D721Med (cell line): Measurements from ENCODE around the gene MBD4.
"Not testable (repeated sequence)": the region's sequence is repeated elsewhere in the genome, so short reads cannot be mapped to it uniquely, and the experiment has no call there.

Experiments used
- DNase-seq: peaks from one replicate; pipeline ENCODE4 v3.0.0; 2011; ENCODE audit warnings: low spot score; ENCODE audit not compliant: insufficient read length
- FAIRE-seq: peaks from 2 replicates; lab custom pipeline; 2011; peaks lifted over from hg19 to GRCh38; lab: Jason Lieb, UNC
- TF ChIP-seq, protein P1 (sequence below): IDR thresholded peaks from 2 replicates; pipeline ENCODE4 v1.5.1; 2012; ENCODE audit warnings: mild to moderate bottlenecking, control low read depth; ENCODE audit not compliant: insufficient read depth; ENCODE audit errors: missing control alignments

The MBD4 gene

DNA sequence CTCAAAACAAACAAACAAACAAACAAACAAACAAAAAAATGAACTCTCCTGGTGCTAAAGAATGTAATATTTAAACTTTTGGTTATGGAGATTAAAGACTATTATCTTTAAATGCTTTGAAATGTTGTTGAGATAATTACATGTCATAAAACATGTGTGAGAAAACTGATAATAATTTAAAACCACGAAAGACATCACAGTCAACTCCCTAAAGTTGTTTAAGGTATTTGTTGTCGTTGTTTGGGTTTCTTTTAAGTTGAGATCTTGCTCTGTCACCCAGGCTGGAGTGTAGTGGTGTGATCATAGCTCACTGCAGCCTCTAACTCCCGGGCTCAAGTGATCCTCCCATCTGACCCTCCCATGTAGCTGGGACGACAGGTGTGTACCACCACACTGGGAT lies 23.3 kb downstream of the MBD4 start:
- DNase-seq (no peak), FAIRE-seq (no peak)
- TF ChIP-seq, protein P1, sequence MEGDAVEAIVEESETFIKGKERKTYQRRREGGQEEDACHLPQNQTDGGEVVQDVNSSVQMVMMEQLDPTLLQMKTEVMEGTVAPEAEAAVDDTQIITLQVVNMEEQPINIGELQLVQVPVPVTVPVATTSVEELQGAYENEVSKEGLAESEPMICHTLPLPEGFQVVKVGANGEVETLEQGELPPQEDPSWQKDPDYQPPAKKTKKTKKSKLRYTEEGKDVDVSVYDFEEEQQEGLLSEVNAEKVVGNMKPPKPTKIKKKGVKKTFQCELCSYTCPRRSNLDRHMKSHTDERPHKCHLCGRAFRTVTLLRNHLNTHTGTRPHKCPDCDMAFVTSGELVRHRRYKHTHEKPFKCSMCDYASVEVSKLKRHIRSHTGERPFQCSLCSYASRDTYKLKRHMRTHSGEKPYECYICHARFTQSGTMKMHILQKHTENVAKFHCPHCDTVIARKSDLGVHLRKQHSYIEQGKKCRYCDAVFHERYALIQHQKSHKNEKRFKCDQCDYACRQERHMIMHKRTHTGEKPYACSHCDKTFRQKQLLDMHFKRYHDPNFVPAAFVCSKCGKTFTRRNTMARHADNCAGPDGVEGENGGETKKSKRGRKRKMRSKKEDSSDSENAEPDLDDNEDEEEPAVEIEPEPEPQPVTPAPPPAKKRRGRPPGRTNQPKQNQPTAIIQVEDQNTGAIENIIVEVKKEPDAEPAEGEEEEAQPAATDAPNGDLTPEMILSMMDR: no peak

DNA sequence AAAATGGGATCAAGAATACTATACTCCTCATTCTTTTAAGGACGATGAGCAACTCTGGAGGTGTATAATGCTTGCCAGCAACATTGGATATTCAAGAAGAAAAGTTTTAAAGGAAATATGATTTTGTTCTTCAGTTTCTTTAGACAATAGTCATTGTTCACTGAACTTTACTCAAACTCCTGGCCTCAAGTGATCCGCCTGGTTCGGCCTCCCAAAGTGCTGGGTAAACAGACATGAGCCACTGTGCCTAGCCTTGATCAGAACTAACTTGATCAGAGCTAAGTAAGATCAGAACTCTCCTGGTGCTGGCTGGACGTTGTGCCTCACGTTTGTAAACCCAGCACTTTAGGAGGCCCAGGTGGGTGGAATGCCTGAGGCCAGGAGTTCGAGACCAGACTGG lies 23.9 kb downstream of the MBD4 start:
- DNase-seq: no peak
- no peak for FAIRE-seq
- TF ChIP-seq, protein P1: no peak

DNA sequence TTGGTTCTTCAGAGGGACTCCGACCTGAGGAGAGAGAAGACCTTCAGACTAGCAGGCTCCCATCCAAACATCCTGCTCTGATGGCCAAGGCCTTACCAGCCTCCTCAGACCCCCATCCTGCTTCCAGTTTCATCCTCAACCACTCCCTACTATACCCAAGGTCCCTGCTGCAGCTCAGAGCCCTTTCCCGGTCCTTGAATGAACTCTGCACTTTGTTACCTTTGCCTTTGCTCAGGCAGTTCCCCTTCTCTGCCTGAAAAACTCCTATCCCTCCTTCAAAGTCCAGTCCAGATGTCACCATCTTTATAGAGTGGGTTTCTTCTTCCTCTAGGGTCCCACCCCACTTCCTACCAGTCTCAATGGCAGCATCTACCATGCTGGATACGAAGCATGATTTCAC lies 24.4 kb downstream of the MBD4 start:
- TF ChIP-seq, protein P1: no peak
- FAIRE-seq (no peak), DNase-seq (no peak)

DNA sequence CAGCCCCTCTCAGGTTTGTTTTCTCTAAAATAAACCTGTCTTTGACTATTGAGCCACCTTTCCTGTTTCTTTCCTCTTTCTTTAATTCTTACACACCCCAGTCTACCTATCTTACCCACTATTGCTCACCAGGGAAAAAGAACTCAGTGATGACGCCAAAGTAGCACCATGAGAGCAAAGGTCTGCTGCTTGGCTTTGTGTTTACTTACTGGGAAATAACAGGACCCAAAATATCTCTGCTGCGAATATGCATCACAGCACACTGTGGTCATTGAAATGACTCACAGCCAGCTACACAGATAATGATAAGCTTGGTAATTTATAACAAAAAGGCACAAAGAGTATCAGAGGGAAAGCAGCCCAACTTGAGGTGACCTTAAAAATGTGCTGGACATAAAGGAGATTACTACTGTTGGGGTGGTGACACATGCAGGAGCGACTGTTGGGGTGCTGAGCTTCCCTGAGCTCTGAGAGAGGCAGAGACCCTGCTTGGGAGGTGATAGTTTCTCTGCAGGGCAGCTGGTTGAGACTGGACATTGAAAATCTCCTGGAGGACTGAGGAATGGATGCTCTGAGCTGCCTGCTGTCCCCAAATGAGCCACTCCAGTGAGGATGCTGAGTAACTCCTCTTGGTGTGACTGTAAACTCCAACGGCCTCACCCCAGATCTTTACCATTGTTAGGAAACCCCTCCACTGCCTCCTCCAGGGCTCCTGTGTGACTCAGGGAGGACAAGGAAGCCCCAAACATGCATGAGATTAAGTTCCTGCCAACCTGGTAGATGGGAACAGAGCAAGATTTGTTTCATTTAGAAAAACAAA lies 25.9 kb downstream of the MBD4 start:
- TF ChIP-seq, protein P1: no peak
- FAIRE-seq: no peak
- DNase-seq: no peak

DNA sequence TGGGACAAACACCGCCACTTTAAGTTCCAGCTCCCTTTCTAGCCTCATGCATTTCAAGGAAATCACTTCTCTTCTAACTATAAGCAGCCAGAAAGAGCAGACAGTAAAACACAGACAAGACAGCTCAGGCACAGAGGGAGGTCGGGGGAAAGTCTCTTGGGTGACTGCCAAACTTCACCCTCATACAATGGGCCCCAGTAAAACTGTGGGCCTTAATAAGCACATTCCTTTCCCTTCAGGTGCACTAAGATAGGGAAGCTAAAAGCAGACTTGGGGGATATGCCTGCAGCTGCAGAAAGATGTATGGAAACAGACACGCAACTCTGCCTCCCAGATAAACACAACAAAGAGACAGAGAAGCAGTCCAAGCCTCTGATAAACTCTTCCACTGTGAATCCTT lies 26.5 kb downstream of the MBD4 start:
- DNase-seq, FAIRE-seq: not testable (repeated sequence)

DNA sequence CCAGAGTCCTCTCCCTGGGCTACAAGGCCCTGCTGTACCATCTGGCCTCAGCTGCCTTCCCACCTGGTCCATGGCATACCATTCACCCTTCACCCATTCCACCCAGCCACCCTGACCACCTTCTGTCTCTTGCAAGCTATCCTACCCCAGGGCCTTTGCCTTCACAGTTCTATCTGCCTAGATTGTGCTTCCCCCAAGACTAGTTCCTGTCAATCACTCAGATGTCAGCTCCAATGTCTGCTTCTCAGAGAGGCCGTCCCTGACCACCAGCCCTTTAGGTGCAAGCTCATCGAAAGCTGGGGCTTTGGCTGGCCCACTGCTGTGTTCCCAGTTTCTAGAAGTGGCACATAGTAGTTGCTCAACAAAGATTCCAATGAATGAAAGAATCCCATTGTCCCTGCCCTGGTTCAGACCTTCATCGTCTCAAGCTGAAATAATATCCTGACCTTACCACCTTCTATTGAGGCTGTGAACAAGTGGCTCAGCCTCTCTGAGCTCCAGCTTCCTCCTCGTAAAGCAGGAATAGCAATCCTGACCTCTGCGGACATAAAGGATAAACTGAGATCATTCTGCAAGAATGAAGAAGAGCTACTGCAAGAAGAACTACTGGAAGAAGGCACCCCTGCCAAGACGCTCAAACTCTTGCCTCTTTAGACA lies 27.1 kb downstream of the MBD4 start:
- FAIRE-seq (no peak), DNase-seq (no peak)
- TF ChIP-seq, protein P1: no peak

DNA sequence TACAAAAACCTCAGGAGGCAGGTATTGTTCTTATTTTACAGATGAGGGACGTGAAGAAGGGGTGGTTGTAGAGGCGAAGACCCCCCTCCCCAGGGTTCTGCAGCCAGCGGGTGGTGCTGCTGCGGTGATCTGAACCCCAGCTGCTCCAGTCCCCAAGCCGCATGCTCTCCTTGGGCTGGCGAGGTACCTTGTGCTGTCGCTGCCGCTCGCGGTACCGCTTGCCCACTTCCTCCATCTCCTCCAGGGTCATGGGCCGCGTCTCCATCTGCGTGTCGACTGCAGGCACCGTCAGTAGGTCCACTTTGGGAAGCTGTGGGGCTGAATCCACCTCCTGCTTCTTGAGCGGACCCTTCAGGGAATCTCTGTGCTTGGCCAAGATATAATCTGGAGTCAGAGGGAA lies 28.8 kb downstream of the MBD4 start:
- TF ChIP-seq, protein P1: no peak
- FAIRE-seq (no peak), DNase-seq (no peak)
